ENCODE data around the gene MRPL43.
"Not testable (repeated sequence)": the region's sequence is repeated elsewhere in the genome, so short reads cannot be mapped to it uniquely, and the experiment has no call there.

DNA sequence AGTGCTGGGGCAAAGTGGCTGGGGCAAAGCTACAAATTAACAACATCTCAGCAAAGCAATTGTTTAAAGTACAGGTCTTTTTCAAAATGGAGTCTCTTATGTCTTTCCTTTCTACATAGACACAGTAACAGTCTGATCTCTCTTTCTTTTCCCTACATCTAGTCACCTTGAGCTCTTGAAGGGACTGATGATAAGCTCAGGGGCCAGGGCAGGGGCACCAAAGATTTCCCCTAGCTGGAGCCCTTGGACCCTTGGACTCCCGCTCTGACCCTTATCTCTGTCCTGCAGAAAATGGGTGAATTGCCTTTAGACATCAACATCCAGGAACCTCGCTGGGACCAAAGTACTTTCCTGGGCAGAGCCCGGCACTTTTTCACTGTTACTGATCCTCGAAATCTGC lies 47.1 kb upstream of the MRPL43 start:
- TF ChIP-seq EZH2, EZH2phosphoT487 (IDR thresholded peaks at IDR 0.05): not testable (repeated sequence)
- TF ChIP-seq, protein P1, sequence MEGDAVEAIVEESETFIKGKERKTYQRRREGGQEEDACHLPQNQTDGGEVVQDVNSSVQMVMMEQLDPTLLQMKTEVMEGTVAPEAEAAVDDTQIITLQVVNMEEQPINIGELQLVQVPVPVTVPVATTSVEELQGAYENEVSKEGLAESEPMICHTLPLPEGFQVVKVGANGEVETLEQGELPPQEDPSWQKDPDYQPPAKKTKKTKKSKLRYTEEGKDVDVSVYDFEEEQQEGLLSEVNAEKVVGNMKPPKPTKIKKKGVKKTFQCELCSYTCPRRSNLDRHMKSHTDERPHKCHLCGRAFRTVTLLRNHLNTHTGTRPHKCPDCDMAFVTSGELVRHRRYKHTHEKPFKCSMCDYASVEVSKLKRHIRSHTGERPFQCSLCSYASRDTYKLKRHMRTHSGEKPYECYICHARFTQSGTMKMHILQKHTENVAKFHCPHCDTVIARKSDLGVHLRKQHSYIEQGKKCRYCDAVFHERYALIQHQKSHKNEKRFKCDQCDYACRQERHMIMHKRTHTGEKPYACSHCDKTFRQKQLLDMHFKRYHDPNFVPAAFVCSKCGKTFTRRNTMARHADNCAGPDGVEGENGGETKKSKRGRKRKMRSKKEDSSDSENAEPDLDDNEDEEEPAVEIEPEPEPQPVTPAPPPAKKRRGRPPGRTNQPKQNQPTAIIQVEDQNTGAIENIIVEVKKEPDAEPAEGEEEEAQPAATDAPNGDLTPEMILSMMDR (IDR thresholded peaks at IDR 0.05): not testable (repeated sequence)

Measured in neural progenitor cell (in vitro differentiated cells).